HG03196 (cell line): ENCODE results near the gene GUCD1.

Experiments used
- ATAC-seq: cut with Tn5 transposase; IDR thresholded peaks from one replicate; pipeline ENCODE4 v1.9.1; 2021; ENCODE audit not compliant: unreplicated experiment

The GUCD1 gene

GRCh38 chr22:24504956-24505736 is 49.8 kb downstream of the GUCD1 start:
- ATAC-seq: no peak

- ATAC-seq: no peak
Observed at GRCh38 chr22:24504540-24504939, 50.4 kb downstream of the GUCD1 start.

GRCh38 chr22:24503843-24504338 is 51.0 kb downstream of the GUCD1 start:
- ATAC-seq: no peak

- peak; percentile 39 for ATAC-seq
Observed at GRCh38 chr22:24503137-24503842, 51.6 kb downstream of the GUCD1 start.

- no peak for ATAC-seq
Observed at GRCh38 chr22:24502541-24502940, 52.4 kb downstream of the GUCD1 start.

- ATAC-seq: no peak
Observed at GRCh38 chr22:24502034-24502433, 52.9 kb downstream of the GUCD1 start.

GRCh38 chr22:24501301-24502005 is 53.5 kb downstream of the GUCD1 start:
- no peak for ATAC-seq

- no peak for ATAC-seq
Observed at GRCh38 chr22:24500277-24500820, 54.6 kb downstream of the GUCD1 start.

GRCh38 chr22:24499706-24500276 is 55.1 kb downstream of the GUCD1 start:
- ATAC-seq: no peak

- ATAC-seq: no peak
Observed at GRCh38 chr22:24498824-24499223, 56.1 kb downstream of the GUCD1 start.

- ATAC-seq: no peak
Observed at GRCh38 chr22:24497841-24498258, 57.1 kb downstream of the GUCD1 start.

GRCh38 chr22:24496661-24497060 is 58.3 kb downstream of the GUCD1 start:
- ATAC-seq: no peak

- no peak for ATAC-seq
Observed at GRCh38 chr22:24496234-24496633, 58.7 kb downstream of the GUCD1 start.

- ATAC-seq: no peak
Observed at GRCh38 chr22:24495365-24495675, 59.6 kb downstream of the GUCD1 start.

GRCh38 chr22:24494528-24495364 is 60.2 kb downstream of the GUCD1 start, which contains the start of gene UPB1:
UPB1 (plus strand) TSS chr22:24495332; CDS start chr22:24495404, 72 bp downstream.
- ATAC-seq: no peak

- no peak for ATAC-seq
Observed at GRCh38 chr22:24494167-24494527, 60.8 kb downstream of the GUCD1 start.

GRCh38 chr22:24492391-24492790 is 62.5 kb downstream of the GUCD1 start:
- ATAC-seq: no peak
